H1 (cell line): ENCODE data around the gene SRSF12. TPM values are rescaled to one million over a fixed set of nuclear protein-coding genes. Genes with fewer than 3 reads are reported as not detected.

Experiments used
- CTCF ChIA-PET: fragments of 300-600 bp; sonication (Branson Sonifier 250); formaldehyde crosslinking; loops from one replicate; lab custom pipeline; 2021; ENCODE audit not compliant: partially characterized antibody; lab: Charles Lee
- POLR2A ChIA-PET: fragments of 300-600 bp; sonication (Branson Sonifier 250); formaldehyde crosslinking; loops from one replicate; lab custom pipeline; 2021; ENCODE audit warnings: inconsistent platforms; ENCODE audit not compliant: partially characterized antibody; lab: Charles Lee
- DNase-seq, 2 experiments: peaks; one replicate each; pipeline versions ENCODE4 v3.0.0 to v3.0.0-alpha.2; 2010 to 2022; ENCODE audit warnings: low spot score in 2 of 2, low read depth in 1 of 2, mixed read lengths in 1 of 2
- FAIRE-seq: peaks from 2 replicates; lab custom pipeline; 2011; peaks lifted over from hg19 to GRCh38; lab: Jason Lieb, UNC
- H2AFZ ChIP-seq: 2 replicates; pipeline ENCODE4 v1.8.1; 2012; ENCODE audit warnings: low read length, inconsistent platforms
- H2AK5ac ChIP-seq: 2 replicates; pipeline ENCODE4 v1.6.1; 2013; ENCODE audit warnings: low read depth, low read length
- H2BK120ac ChIP-seq: replicated peaks from 2 replicates; pipeline ENCODE3; 2013; ENCODE audit warnings: low read depth, low read length, inconsistent platforms
- H2BK12ac ChIP-seq: 2 replicates; pipeline ENCODE4 v1.6.1; 2013; ENCODE audit warnings: low read depth, low read length
- H2BK15ac ChIP-seq: 2 replicates; pipeline ENCODE4 v1.6.1; 2013; ENCODE audit warnings: low read length
- H2BK20ac ChIP-seq: 2 replicates; pipeline ENCODE4 v1.6.1; 2013; ENCODE audit warnings: low read length
- H2BK5ac ChIP-seq: 2 replicates; pipeline ENCODE4 v1.6.1; 2013; ENCODE audit warnings: low read depth, low read length
- H3K14ac ChIP-seq: 2 replicates; pipeline ENCODE4 v1.6.1; 2013; ENCODE audit warnings: inconsistent platforms; ENCODE audit not compliant: insufficient read length
- H3K18ac ChIP-seq: 2 replicates; pipeline ENCODE4 v1.6.1; 2013; ENCODE audit warnings: low read length; ENCODE audit errors: extremely low read depth
- H3K23ac ChIP-seq: 2 replicates; pipeline ENCODE4 v1.6.1; 2013; ENCODE audit warnings: inconsistent platforms; ENCODE audit not compliant: insufficient read length
- H3K23me2 ChIP-seq: 2 replicates; pipeline ENCODE4 v1.6.1; 2013; ENCODE audit warnings: low read depth, low read length
- H3K27ac ChIP-seq: 2 replicates; pipeline ENCODE4 v1.6.1; 2011; ENCODE audit warnings: low read depth, low read length, inconsistent platforms
- H3K27me3 ChIP-seq, 4 experiments: replicated peaks in 1 of 4; 1 replicate in 1 of 4; 2 replicates in 3 of 4; pipeline versions ENCODE4 v1.6.1 to v1.8.1; 2011 to 2013; ENCODE audit warnings: low read length in 3 of 4, mild to moderate bottlenecking in 3 of 4, inconsistent platforms in 2 of 4, mixed read lengths in 2 of 4, moderate library complexity in 1 of 4; ENCODE audit not compliant: control insufficient read depth in 3 of 4, insufficient read depth in 3 of 4; ENCODE audit errors: extremely low read depth in 1 of 4
- H3K36me3 ChIP-seq, 4 experiments: 2 replicates each; pipeline versions ENCODE4 v1.6.1 to v1.8.1; 2011 to 2013; ENCODE audit warnings: mild to moderate bottlenecking in 4 of 4, low read length in 3 of 4, moderate library complexity in 2 of 4, control low read depth in 1 of 4, inconsistent platforms in 1 of 4; ENCODE audit not compliant: insufficient read depth in 4 of 4, control insufficient read depth in 2 of 4
- H3K4ac ChIP-seq: replicated peaks from 2 replicates; pipeline ENCODE3; 2013; ENCODE audit warnings: low read length, low read depth, mixed read lengths, inconsistent platforms; ENCODE audit not compliant: insufficient read length
- H3K4me1 ChIP-seq, 4 experiments: replicated peaks in 1 of 4; 1 replicate in 1 of 4; 2 replicates in 3 of 4; pipeline versions ENCODE4 v1.6.1 to v1.8.1; 2011 to 2013; ENCODE audit warnings: low read length in 3 of 4, inconsistent platforms in 2 of 4, mixed read lengths in 1 of 4; ENCODE audit not compliant: insufficient read depth in 4 of 4, control insufficient read depth in 3 of 4
- H3K4me2 ChIP-seq, 2 experiments: 2 replicates each; pipeline versions ENCODE4 v1.6.1 to v1.8.1; 2011 to 2013; ENCODE audit warnings: low read depth in 2 of 2, low read length in 2 of 2, control low read depth in 1 of 2, inconsistent platforms in 1 of 2, mild to moderate bottlenecking in 1 of 2; ENCODE audit not compliant: insufficient read depth in 1 of 2
- H3K4me3 ChIP-seq, 4 experiments: fragments of 200-600, 300-600 bp in 1 of 4; sonication (generic), shearing (Covaris generic), sonication (Bioruptor Twin) in 1 of 4; 2 replicates each; pipeline versions ENCODE4 v1.5.1 to v1.8.1; 2011 to 2016; ENCODE audit warnings: low read length in 4 of 4, low read depth in 3 of 4, control low read depth in 2 of 4, inconsistent platforms in 2 of 4, mild to moderate bottlenecking in 2 of 4, mixed read lengths in 1 of 4, moderate library complexity in 1 of 4; ENCODE audit not compliant: insufficient read depth in 2 of 4; ENCODE audit errors: extremely low read depth in 1 of 4
- H3K56ac ChIP-seq: replicated peaks from 2 replicates; pipeline ENCODE3; 2013; ENCODE audit warnings: low read depth, mild to moderate bottlenecking, mixed read lengths, low read length, inconsistent platforms; ENCODE audit not compliant: insufficient read length
- H3K79me1 ChIP-seq: 2 replicates; pipeline ENCODE4 v1.6.1; 2013; ENCODE audit warnings: low read depth, low read length, control low read depth
- H3K79me2 ChIP-seq, 2 experiments: 2 replicates each; pipeline versions ENCODE4 v1.6.1 to v1.8.1; 2012 to 2013; ENCODE audit warnings: low read length in 2 of 2, mild to moderate bottlenecking in 2 of 2, inconsistent platforms in 1 of 2; ENCODE audit not compliant: insufficient read depth in 2 of 2, control insufficient read depth in 1 of 2
- H3K9ac ChIP-seq, 4 experiments: replicated peaks in 1 of 4; 1 replicate in 1 of 4; 2 replicates in 3 of 4; pipeline versions ENCODE4 v1.6.1 to v1.8.1; 2011 to 2013; ENCODE audit warnings: low read depth in 3 of 4, low read length in 3 of 4, control low read depth in 2 of 4, mild to moderate bottlenecking in 2 of 4, moderate library complexity in 2 of 4, inconsistent platforms in 1 of 4; ENCODE audit errors: extremely low read depth in 1 of 4
- H3K9me3 ChIP-seq, 2 experiments: 2 replicates each; pipeline versions ENCODE4 v1.6.1 to v1.8.1; 2012 to 2013; ENCODE audit warnings: mild to moderate bottlenecking in 2 of 2, moderate library complexity in 2 of 2, control low read depth in 1 of 2, inconsistent platforms in 1 of 2, low read depth in 1 of 2, low read length in 1 of 2, mixed read lengths in 1 of 2; ENCODE audit not compliant: insufficient read depth in 2 of 2
- H4K20me1 ChIP-seq, 2 experiments: replicated peaks in 1 of 2; 2 replicates each; pipeline versions ENCODE3 to v1.8.1; 2011 to 2013; ENCODE audit warnings: inconsistent platforms in 2 of 2, low read length in 2 of 2, mild to moderate bottlenecking in 1 of 2; ENCODE audit not compliant: insufficient read depth in 2 of 2, control insufficient read depth in 1 of 2
- H4K5ac ChIP-seq: 2 replicates; pipeline ENCODE4 v1.6.1; 2013; ENCODE audit warnings: low read length, low read depth, mixed read lengths, inconsistent platforms; ENCODE audit not compliant: insufficient read length
- H4K8ac ChIP-seq: 2 replicates; pipeline ENCODE4 v1.8.0; 2013; ENCODE audit warnings: mild to moderate bottlenecking, moderate library complexity, low read length, inconsistent platforms; ENCODE audit not compliant: insufficient read depth; ENCODE audit errors: extremely low read depth
- H4K91ac ChIP-seq: replicated peaks from 2 replicates; pipeline ENCODE3; 2013; ENCODE audit warnings: low read length, mixed read lengths, inconsistent platforms; ENCODE audit not compliant: insufficient read length
- ASH2L ChIP-seq: fragments of 200-600, 300-600 bp; sonication (generic); IDR thresholded peaks from one replicate; pipeline ENCODE4 v1.7.1; 2017; ENCODE audit warnings: low read length
- CBX5 ChIP-seq: fragments of 300-800, 300-1000 bp; sonication (generic); IDR thresholded peaks from 2 replicates; pipeline ENCODE4 v1.7.1; 2016; ENCODE audit warnings: antibody characterized with exemption, low read length, low read depth
- EZH2 ChIP-seq: fragments of 200-600 bp; sonication (generic); IDR thresholded peaks from 2 replicates; pipeline ENCODE4 v1.7.1; 2012; ENCODE audit warnings: low read depth, mild to moderate bottlenecking, moderate library complexity, low read length, inconsistent platforms; ENCODE audit not compliant: severe bottlenecking
- JUND ChIP-seq: IDR thresholded peaks from 2 replicates; pipeline ENCODE4 v1.6.1; 2011; ENCODE audit warnings: mild to moderate bottlenecking, improper control_type of control experiment, low read length
- SUZ12 ChIP-seq: fragments of 200-600 bp; sonication (generic); IDR thresholded peaks from 2 replicates; pipeline ENCODE4 v1.6.1; 2012; ENCODE audit warnings: mild to moderate bottlenecking, inconsistent platforms, low read length, moderate library complexity, mixed read lengths
- WGBS, 2 experiments: shearing (Covaris generic) in 1 of 2; methylation state at CpG; one replicate each; pipeline versions ENCODE4 v1.1.6 to v1.1.7; 2013 to 2015; ENCODE audit warnings: low lambda C conversion rate in 2 of 2, mixed read lengths in 2 of 2, inconsistent platforms in 1 of 2, low coverage in 1 of 2, missing lambda C conversion rate in 1 of 2; ENCODE audit not compliant: insufficient replicate concordance in 2 of 2, insufficient coverage in 1 of 2, insufficient read length in 1 of 2; ENCODE audit errors: extremely low coverage in 1 of 2, missing lambda C conversion rate in 1 of 2; 5-methylcytosine and 5-hydroxymethylcytosine counted together
- polyA plus RNA-seq, 7 experiments: library from polyadenylated mRNA; depleted of rRNA in 3 of 7; stranded (reverse) in 5 of 7; unstranded in 2 of 7; fragments of >200 nt in 5 of 7; fragments of 200-250 nt in 2 of 7; gene quantifications; 1 replicate in 5 of 7; 2 replicates in 1 of 7; 4 replicates in 1 of 7; pipeline versions ENCODE4 v1.2.1 to v1.2.3, GENCODE V29; 2011 to 2013; ENCODE audit warnings: missing spikeins in 2 of 7, mixed read lengths in 2 of 7
- total RNA-seq: library from RNA; stranded (reverse); fragmentation: NEBNext Ultra II Directional; extraction: Animal tissue kit (Norgen Biotek cat#: 25700); gene quantifications from 2 replicates; pipeline ENCODE4 v1.2.1, GENCODE V29; 2021
- TF ChIP-seq, protein P1 (sequence below): IDR thresholded peaks from 2 replicates; pipeline ENCODE4 v1.6.1; 2012; ENCODE audit warnings: inconsistent platforms

Gene SRSF12
- total and polyA plus RNA-seq, 2 of the 8 experiments (the other 6 are each of a cell fraction or from before 2014, with no cell fraction given): 2.6 to 4.2 TPM

DNA sequence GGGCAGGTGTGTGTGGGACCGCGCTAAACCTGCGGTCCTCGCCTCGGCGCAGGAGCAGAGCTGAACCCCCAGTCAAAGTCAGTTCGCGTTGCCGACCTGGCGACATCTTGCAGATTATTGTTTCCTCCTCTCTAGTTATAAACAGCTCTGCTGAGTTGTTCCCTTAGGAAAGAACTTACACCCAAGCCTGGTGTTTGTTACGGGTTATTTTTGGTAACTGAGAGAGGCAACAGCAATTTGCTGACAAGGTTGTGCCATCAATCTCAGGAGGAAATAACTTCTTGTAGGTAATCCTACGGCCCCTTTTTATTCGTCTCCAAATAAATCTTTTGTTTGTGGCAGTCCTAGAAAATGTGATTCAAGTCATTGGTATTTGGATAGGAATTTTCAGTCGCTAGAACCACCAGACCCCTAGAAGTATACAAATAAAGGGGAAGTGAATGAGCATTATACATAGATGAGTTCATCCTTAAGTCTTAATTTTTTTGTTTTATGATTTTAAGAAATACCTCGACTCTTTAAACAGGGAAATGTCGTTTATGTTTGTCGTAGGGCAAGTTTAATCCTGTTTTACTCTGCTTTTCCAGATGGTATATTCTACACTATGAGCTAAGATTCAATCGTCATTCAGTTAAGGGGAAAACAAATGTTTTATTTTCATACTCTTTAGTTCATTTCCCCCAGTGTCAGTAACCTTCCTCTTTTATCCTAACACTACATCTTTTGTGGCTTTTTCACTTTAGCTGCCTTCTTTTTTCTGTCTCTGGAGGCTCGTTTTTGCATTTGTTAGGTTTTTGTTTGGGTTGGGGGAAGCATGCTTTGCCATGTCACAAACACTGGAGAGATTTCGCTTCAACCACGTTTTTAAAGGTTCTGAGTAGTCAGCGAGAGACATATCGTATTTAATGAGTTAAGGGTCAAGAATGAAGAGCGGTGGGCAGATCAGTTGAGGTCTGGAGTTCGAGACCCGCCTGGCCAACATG is 29.1 kb upstream of the SRSF12 start:
- H4K20me1 ChIP-seq: no peaks in the 10 kb centered on the region
- WGBS, 2 experiments: 26% methylated on average over 26 of the region's 26 CpGs; no CpG with 5 or more reads in 1 of the 2 experiments
- H2BK15ac ChIP-seq: no peak overlapping the region
- no peaks in the 10 kb centered on the region for H3K36me3 ChIP-seq
- H3K23ac ChIP-seq: no peak overlapping the region
- no peaks in the 10 kb centered on the region for H3K79me1 ChIP-seq
- H4K8ac ChIP-seq: no peak overlapping the region
- ChIA-PET POLR2A (interaction anchor here (0.5 to 1.5 kb wide), 4 partner anchors 30 to 207 kb away, joined by 3 to 5 read pairs (median 4); partner anchors contain the start of gene SRSF12), CTCF (interaction anchor here (0.6 to 1.5 kb wide), 9 partner anchors 8 to 256 kb away, joined by 3 to 5 read pairs (median 3); no protein-coding TSS in a partner anchor)
- H2AK5ac ChIP-seq: no peak overlapping the region
- H3K9ac ChIP-seq: peak overlapping the region in 2 of 4 experiments; percentile 6 to 71; a peak in 4 of 7 replicates
- H2BK12ac ChIP-seq: peak overlapping the region; percentile 23; the same call in 1 of the 2 replicates
- H3K4me3 ChIP-seq: peak overlapping the region; percentile 51 to 69 (median 54)
- no peak overlapping the region for H4K91ac ChIP-seq
- no peak overlapping the region for H2BK20ac ChIP-seq
- TF ChIP-seq, protein P1, sequence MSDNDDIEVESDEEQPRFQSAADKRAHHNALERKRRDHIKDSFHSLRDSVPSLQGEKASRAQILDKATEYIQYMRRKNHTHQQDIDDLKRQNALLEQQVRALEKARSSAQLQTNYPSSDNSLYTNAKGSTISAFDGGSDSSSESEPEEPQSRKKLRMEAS: peak; percentile 61
- TF ChIP-seq SUZ12 (peak; percentile 50; the same call in 1 of the 2 replicates), JUND (no peak), ASH2L (peak; percentile 59), EZH2 (peak; percentile 36), CBX5 (no peak)
- TF ChIP-seq, all 59 proteins: peak for 4
- Histone ChIP-seq H3K4ac (no peak overlapping the region), H3K27me3 (peaks cover 7 to 34% (median 22%) of the 10 kb centered on the region in 4 experiments), H3K9me3 (no peaks in the 10 kb centered on the region), H3K4me2 (peak overlapping the region; percentile 64 to 82), H3K56ac (no peak overlapping the region), H3K79me2 (no peaks in the 10 kb centered on the region), H3K4me1 (peaks cover 0 to 3% (median 0%) of the 10 kb centered on the region in 4 experiments; a peak in 2 of 7 replicates), H3K14ac (no peak overlapping the region), H3K27ac (no peak overlapping the region), H2AFZ (0 out of 2 replicates have a peak overlapping the region, but pooled peaks have one; percentile 2), H4K5ac (no peak overlapping the region), H3K18ac (no peak overlapping the region), H3K23me2 (peaks cover 13% of the 10 kb centered on the region; the same call in 1 of the 2 replicates), H2BK120ac (no peak overlapping the region), H2BK5ac (no peak overlapping the region)
- FAIRE-seq (no peak), DNase-seq (no peak)
